GM13977 (cell line): ENCODE results near the gene ABCA7.

ENCODE experiments used
- DNase-seq: peaks from one replicate; pipeline ENCODE4 v3.0.0; 2012; ENCODE audit warnings: low spot score
- in situ Hi-C: fragments of 300-500 bp; cut with MboI; formaldehyde crosslinking; loops from one replicate; pipeline ENCODE4 v1.12.0; 2022; ENCODE audit warnings: low sequenced_read_pairs, low pct_unique_long_range_greater_than_20kb, mixed read lengths, inconsistent platforms; ENCODE audit not compliant: unreplicated experiment
- TF ChIP-seq, protein P1 (sequence below): IDR thresholded peaks from 2 replicates; pipeline ENCODE4 v1.5.1; 2012; ENCODE audit warnings: mild to moderate bottlenecking, control low read depth; ENCODE audit not compliant: insufficient read depth; ENCODE audit errors: extremely low read depth, missing control alignments

Gene ABCA7

DNA sequence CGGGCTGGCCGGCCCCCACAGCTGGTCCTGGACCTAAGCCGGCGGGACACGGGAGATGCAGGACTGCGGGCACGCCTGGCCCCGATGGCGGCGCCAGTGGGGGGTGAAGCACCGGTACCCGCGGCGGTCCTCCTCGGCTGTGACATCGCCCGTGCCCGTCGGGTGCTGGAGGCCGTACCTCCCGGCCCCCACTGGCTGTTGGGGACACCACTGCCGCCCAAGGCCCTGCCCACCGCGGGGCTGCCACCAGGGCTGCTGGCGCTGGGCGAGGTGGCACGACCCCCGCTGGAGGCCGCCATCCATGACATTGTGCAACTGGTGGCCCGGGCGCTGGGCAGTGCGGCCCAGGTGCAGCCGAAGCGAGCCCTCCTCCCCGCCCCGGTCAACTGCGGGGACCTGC lies 36.6 kb upstream of the ABCA7 start:
- in situ Hi-C loops, result no loop called here
- no peak for DNase-seq

DNA sequence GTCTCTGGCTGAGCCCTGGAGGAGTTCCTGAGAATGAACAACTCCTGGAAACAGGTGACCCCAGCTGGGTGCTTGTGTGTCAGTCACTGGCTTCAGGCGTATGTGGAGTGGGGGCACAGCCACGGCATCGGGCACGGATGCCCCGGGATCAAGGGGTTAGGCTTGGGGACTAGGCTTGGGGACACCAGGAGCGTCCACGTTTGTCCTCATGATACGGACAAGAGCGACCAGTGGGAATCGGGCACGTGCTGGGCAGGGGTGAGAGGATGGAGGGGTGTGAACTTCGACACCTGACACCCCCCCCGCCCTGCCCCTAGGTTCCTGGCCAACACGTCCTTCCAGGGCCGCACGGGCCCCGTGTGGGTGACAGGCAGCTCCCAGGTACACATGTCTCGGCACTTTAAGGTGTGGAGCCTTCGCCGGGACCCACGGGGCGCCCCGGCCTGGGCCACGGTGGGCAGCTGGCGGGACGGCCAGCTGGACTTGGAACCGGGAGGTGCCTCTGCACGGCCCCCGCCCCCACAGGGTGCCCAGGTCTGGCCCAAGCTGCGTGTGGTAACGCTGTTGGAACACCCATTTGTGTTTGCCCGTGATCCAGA lies 35.6 kb upstream of the ABCA7 start:
- in situ Hi-C loops, result no loop called here
- TF ChIP-seq, protein P1, sequence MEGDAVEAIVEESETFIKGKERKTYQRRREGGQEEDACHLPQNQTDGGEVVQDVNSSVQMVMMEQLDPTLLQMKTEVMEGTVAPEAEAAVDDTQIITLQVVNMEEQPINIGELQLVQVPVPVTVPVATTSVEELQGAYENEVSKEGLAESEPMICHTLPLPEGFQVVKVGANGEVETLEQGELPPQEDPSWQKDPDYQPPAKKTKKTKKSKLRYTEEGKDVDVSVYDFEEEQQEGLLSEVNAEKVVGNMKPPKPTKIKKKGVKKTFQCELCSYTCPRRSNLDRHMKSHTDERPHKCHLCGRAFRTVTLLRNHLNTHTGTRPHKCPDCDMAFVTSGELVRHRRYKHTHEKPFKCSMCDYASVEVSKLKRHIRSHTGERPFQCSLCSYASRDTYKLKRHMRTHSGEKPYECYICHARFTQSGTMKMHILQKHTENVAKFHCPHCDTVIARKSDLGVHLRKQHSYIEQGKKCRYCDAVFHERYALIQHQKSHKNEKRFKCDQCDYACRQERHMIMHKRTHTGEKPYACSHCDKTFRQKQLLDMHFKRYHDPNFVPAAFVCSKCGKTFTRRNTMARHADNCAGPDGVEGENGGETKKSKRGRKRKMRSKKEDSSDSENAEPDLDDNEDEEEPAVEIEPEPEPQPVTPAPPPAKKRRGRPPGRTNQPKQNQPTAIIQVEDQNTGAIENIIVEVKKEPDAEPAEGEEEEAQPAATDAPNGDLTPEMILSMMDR, result no peak
- no peak for DNase-seq

More for the DNA sequence above, 36.6 kb upstream of the ABCA7 start:
- TF ChIP-seq, protein P1, result no peak

DNA sequence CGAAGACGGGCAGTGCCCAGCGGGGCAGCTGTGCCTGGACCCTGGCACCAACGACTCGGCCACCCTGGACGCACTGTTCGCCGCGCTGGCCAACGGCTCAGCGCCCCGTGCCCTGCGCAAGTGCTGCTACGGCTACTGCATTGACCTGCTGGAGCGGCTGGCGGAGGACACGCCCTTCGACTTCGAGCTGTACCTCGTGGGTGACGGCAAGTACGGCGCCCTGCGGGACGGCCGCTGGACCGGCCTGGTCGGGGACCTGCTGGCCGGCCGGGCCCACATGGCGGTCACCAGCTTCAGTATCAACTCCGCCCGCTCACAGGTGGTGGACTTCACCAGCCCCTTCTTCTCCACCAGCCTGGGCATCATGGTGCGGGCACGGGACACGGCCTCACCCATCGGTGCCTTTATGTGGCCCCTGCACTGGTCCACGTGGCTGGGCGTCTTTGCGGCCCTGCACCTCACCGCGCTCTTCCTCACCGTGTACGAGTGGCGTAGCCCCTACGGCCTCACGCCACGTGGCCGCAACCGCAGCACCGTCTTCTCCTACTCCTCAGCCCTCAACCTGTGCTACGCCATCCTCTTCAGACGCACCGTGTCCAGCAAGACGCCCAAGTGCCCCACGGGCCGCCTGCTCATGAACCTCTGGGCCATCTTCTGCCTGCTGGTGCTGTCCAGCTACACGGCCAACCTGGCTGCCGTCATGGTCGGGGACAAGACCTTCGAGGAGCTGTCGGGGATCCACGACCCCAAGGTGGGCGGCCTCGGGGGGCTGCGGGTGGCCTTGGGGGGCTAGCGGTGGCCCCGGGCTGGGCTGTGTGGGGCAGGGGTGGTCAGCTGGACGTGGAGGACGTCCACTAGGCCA lies 34.9 kb upstream of the ABCA7 start:
- in situ Hi-C loops, result no loop called here
- TF ChIP-seq, protein P1, result no peak
- no peak for DNase-seq

DNA sequence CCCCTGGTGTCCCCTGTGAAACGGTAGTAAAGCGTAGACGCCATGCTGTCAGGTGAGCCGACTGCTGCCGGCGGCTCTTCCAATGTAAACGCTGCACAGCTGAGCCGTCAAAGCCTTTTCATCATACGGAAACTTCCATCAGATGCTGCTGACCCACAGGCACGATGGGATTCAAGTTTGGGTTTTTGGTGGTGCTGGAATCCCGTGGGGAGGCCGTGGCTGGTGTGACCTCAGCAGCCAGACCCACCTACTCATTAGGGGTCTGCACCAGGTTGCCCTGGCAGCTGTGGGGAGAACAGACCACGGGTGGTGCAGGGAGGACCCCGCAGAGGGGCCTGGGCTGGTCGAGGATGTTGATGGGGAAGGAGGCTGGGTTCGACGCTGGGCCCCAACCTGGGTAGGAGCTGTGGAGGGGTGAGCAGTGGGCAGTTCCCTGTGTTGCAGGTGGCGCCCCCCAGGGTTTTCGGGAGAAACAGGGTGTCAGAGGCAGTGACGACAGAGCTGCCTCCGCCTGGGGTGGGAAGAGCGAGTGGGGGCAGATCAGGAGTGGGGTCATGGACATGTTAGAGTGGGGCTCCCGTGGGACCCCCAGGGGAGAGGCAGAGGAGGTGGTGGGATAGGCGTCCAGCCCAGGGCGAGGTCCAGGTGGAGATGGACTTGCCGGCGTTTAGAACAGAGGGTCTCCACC lies 33.1 kb upstream of the ABCA7 start:
- no peak for DNase-seq
- TF ChIP-seq, protein P1, result no peak

DNA sequence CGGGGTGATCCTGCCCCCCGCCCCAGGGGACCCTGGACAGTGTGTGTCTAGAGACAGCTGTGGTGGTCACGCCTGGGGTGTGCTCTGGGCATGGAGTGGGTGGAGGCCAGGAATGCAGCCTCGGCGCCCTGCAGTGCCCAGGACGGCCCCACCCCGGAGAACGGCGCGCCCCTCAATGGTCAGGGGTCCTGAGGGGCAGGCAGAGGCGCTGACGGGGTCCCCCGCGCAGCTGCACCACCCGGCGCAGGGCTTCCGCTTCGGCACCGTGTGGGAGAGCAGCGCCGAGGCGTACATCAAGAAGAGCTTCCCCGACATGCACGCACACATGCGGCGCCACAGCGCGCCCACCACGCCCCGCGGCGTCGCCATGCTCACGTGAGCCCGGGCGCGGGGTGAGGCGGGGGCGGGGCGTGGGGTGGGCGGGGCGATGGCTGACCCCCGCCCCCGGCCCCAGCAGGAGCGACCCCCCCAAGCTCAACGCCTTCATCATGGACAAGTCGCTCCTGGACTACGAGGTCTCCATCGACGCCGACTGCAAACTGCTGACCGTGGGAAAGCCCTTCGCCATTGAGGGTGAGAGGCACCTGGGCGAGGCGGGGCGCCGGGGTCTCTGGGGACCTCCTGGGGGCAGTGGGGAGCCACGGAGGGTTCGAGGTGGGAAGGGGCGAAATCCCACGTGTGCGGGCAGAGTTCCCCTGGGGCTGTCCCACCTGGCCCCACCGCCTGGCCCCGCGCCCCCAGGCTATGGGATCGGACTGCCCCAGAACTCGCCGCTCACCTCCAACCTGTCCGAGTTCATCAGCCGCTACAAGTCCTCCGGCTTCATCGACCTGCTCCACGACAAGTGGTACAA lies 32.3 kb upstream of the ABCA7 start:
- TF ChIP-seq, protein P1, result no peak
- no peak for DNase-seq
- in situ Hi-C loops, result no loop called here

More for the DNA sequence above, 33.1 kb upstream of the ABCA7 start:
- in situ Hi-C loops, result no loop called here
